ENCODE data around the gene ABLIM2. TPM values are rescaled to one million over a fixed set of nuclear protein-coding genes. Genes with fewer than 3 reads are reported as not detected.
A peak's percentile ranks its signal among the peaks of the same experiment; 100 is the strongest.

ABLIM2 gene
- total RNA-seq, 4 donors from 2014 or later: 177 to 281 (median 244) TPM

- H3K27me3 ChIP-seq: no peaks in the 10 kb centered on the region
- H3K27ac ChIP-seq: peak overlapping the region in 3 of 4 donors; percentile 42 to 73 (median 57)
- H3K9me3 ChIP-seq: no peaks in the 10 kb centered on the region
- DNase-seq: no peak
- peaks cover 18 to 33% of the 10 kb centered on the region in 2 donors for H3K4me1 ChIP-seq
- no peak for ATAC-seq
- H3K4me3 ChIP-seq: no peak overlapping the region
- in situ Hi-C loops (cut with MboI; ENCODE audit: low sequenced_read_pairs in 4 of 4): loop anchor here in 1 of 4 donors (25.0 kb wide), 1 partner anchor 386 kb away; no protein-coding TSS in a partner anchor
- no peak for TF ChIP-seq CTCF (IDR thresholded peaks at IDR 0.05 in 4 of 5, conservative IDR thresholded peaks at IDR 0.05 in 1 of 5)
- no peak for TF ChIP-seq POLR2A (IDR thresholded peaks at IDR 0.05)
- H3K36me3 ChIP-seq: no peaks in the 10 kb centered on the region
- intact Hi-C loops (cut with DNase I; ENCODE audit: low total_unique reads): loop anchor here (10.0 kb wide), 1 partner anchor 374 kb away; no protein-coding TSS in a partner anchor
Measured at GRCh38 chr4:8198206-8198905, 39.7 kb upstream of the ABLIM2 start.

- H3K4me3 ChIP-seq: no peak overlapping the region
- no peak for ATAC-seq
- H3K27me3 ChIP-seq: no peaks in the 10 kb centered on the region
- no peak for TF ChIP-seq POLR2A (IDR thresholded peaks at IDR 0.05)
- TF ChIP-seq CTCF (IDR thresholded peaks at IDR 0.05 in 4 of 5, conservative IDR thresholded peaks at IDR 0.05 in 1 of 5): no peak
- no peak overlapping the region for H3K27ac ChIP-seq
- no peaks in the 10 kb centered on the region for H3K36me3 ChIP-seq
- in situ Hi-C loops (cut with MboI; ENCODE audit: low sequenced_read_pairs in 4 of 4): loop anchor here in 1 of 4 donors (25.0 kb wide), 1 partner anchor 385 kb away; no protein-coding TSS in a partner anchor
- H3K9me3 ChIP-seq: no peaks in the 10 kb centered on the region
- intact Hi-C loops (cut with DNase I; ENCODE audit: low total_unique reads): loop anchor here (10.0 kb wide), 1 partner anchor 373 kb away; no protein-coding TSS in a partner anchor
- DNase-seq: no peak
- H3K4me1 ChIP-seq: peaks cover 18 to 33% of the 10 kb centered on the region in 2 donors
Measured at GRCh38 chr4:8197521-8197920, 38.9 kb upstream of the ABLIM2 start.

- Histone ChIP-seq H3K9me3 (no peaks in the 10 kb centered on the region), H3K4me1 (peaks cover 33 to 45% of the 10 kb centered on the region in 2 donors), H3K4me3 (no peak overlapping the region), H3K27ac (peak overlapping the region in 1 of 4 donors; percentile 37), H3K27me3 (no peaks in the 10 kb centered on the region), H3K36me3 (no peaks in the 10 kb centered on the region)
- intact Hi-C loops (cut with DNase I; ENCODE audit: low total_unique reads): loop anchor here (10.0 kb wide), 1 partner anchor 371 kb away; no protein-coding TSS in a partner anchor
- in situ Hi-C loops (cut with MboI; ENCODE audit: low sequenced_read_pairs in 4 of 4): loop anchor here in 1 of 4 donors (25.0 kb wide), 1 partner anchor 384 kb away; no protein-coding TSS in a partner anchor
- no peak for TF ChIP-seq POLR2A (IDR thresholded peaks at IDR 0.05)
- no peak for TF ChIP-seq CTCF (IDR thresholded peaks at IDR 0.05 in 4 of 5, conservative IDR thresholded peaks at IDR 0.05 in 1 of 5)
- DNase-seq: peak in 1 of 2 donors; percentile 59
- peak in 1 of 2 donors; percentile 15 for ATAC-seq
Measured at GRCh38 chr4:8195841-8196458, 37.3 kb upstream of the ABLIM2 start.

GRCh38 chr4:8195431-8195830 lies 36.8 kb upstream of the ABLIM2 start:
- Histone ChIP-seq H3K9me3 (no peaks in the 10 kb centered on the region), H3K4me1 (peaks cover 37 to 50% of the 10 kb centered on the region in 2 donors), H3K27ac (peak overlapping the region in 1 of 4 donors; percentile 37), H3K4me3 (no peak overlapping the region), H3K36me3 (no peaks in the 10 kb centered on the region), H3K27me3 (no peaks in the 10 kb centered on the region)
- DNase-seq (no peak), ATAC-seq (no peak)
- in situ Hi-C loops (cut with MboI; ENCODE audit: low sequenced_read_pairs in 4 of 4) (loop anchor here in 1 of 4 donors (25.0 kb wide), 1 partner anchor 383 kb away; no protein-coding TSS in a partner anchor), intact Hi-C loops (cut with DNase I; ENCODE audit: low total_unique reads) (loop anchor here (10.0 kb wide), 1 partner anchor 371 kb away; no protein-coding TSS in a partner anchor)
- no peak for TF ChIP-seq POLR2A (IDR thresholded peaks at IDR 0.05)

All from gastrocnemius medialis (tissue), 4 donors.